Measurements from ENCODE around the gene RNF43. TPM values are rescaled to one million over a fixed set of nuclear protein-coding genes. Genes with fewer than 3 reads are reported as not detected.

The RNF43 gene
- total RNA-seq, 2 experiments from 2014 or later: 0.34 to 1.1 TPM

DNA sequence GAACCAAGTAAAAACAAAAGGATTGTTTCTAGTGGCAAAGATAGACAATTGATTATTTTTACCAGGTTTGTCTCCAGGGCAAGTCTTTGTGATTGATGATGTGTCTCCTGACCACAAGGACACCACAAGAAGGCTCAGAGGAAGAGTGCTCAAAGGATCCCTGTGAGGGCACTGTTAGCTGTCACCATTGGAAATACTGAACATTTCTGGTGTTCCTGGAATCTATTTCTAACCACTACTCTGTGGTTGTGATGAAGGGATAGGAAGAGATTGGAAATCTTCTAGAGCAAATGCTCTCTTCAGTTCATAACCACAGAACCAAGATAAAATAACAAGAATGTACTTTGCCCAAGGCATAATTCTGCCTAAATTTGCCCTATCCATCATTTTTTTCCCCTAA lies 15.3 kb downstream of the RNF43 start:
- Mint-ChIP-seq H3K4me3 (no peak overlapping the region), H3K4me1 (ENCODE audit: low read depth) (peaks cover 8% of the 10 kb centered on the region), H3K9me3 (no peaks in the 10 kb centered on the region), H3K27ac (no peak overlapping the region), H3K27me3 (no peaks in the 10 kb centered on the region), H3K36me3 (ENCODE audit: low read depth) (no peaks in the 10 kb centered on the region)
- TF ChIP-seq, protein P1, sequence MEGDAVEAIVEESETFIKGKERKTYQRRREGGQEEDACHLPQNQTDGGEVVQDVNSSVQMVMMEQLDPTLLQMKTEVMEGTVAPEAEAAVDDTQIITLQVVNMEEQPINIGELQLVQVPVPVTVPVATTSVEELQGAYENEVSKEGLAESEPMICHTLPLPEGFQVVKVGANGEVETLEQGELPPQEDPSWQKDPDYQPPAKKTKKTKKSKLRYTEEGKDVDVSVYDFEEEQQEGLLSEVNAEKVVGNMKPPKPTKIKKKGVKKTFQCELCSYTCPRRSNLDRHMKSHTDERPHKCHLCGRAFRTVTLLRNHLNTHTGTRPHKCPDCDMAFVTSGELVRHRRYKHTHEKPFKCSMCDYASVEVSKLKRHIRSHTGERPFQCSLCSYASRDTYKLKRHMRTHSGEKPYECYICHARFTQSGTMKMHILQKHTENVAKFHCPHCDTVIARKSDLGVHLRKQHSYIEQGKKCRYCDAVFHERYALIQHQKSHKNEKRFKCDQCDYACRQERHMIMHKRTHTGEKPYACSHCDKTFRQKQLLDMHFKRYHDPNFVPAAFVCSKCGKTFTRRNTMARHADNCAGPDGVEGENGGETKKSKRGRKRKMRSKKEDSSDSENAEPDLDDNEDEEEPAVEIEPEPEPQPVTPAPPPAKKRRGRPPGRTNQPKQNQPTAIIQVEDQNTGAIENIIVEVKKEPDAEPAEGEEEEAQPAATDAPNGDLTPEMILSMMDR (IDR thresholded peaks at IDR 0.05): no peak
- DNase-seq: peak; percentile 37
- ATAC-seq: peak; percentile 58
- intact Hi-C loops (cut with micrococcal nuclease): no loop called here
- POLR2A ChIA-PET: no interaction called here
- CTCF ChIA-PET: interaction anchor here (0.8 kb wide), 1 partner anchor 41 kb away, joined by 4 read pairs; no protein-coding TSS in a partner anchor

- Mint-ChIP-seq H3K27ac (no peak overlapping the region), H3K4me1 (ENCODE audit: low read depth) (peaks cover 8% of the 10 kb centered on the region), H3K36me3 (ENCODE audit: low read depth) (no peaks in the 10 kb centered on the region), H3K27me3 (no peaks in the 10 kb centered on the region), H3K9me3 (no peaks in the 10 kb centered on the region), H3K4me3 (no peak overlapping the region)
- DNase-seq (no peak), ATAC-seq (no peak)
- intact Hi-C loops (cut with micrococcal nuclease): no loop called here
- TF ChIP-seq, protein P1 (IDR thresholded peaks at IDR 0.05): no peak
- POLR2A ChIA-PET: interaction anchor here (1.4 kb wide), 1 partner anchor 78 kb away, joined by 4 read pairs; no protein-coding TSS in a partner anchor
- CTCF ChIA-PET: interaction anchor here (0.8 kb wide), 1 partner anchor 40 kb away, joined by 4 read pairs; no protein-coding TSS in a partner anchor
These were observed 16.0 kb downstream of the RNF43 start for GRCh38 chr17:58401287-58401686.

DNA sequence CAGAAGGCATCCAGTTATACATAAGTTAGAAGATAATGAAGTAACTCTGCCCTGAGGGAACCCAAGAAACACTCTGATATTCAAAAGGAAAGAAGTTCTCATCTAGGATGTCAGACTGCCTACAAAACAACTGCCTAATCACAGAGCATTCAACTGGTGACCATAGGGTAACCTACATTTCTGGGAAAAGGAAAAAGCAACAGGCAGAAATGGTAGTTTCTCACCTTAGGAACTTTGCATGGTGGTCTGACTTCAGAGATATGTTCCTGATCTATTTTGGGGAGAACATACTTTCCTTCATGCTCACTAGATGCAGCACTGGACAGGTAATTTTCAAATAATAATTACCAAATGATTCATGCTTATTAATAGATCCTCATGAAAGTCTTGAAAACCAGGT lies 16.5 kb downstream of the RNF43 start:
- Mint-ChIP-seq H3K4me3 (no peak overlapping the region), H3K36me3 (ENCODE audit: low read depth) (no peaks in the 10 kb centered on the region), H3K27ac (no peak overlapping the region), H3K9me3 (no peaks in the 10 kb centered on the region), H3K4me1 (ENCODE audit: low read depth) (peaks cover 8% of the 10 kb centered on the region), H3K27me3 (no peaks in the 10 kb centered on the region)
- ChIA-PET POLR2A (interaction anchor here (0.5 to 1.4 kb wide), 2 partner anchors 41 to 78 kb away, joined by 3 to 4 read pairs; no protein-coding TSS in a partner anchor), CTCF (interaction anchor here (1.0 to 1.4 kb wide), 3 partner anchors 11 to 96 kb away, joined by 3 to 7 read pairs (median 5); no protein-coding TSS in a partner anchor)
- intact Hi-C loops (cut with micrococcal nuclease): no loop called here
- ATAC-seq (no peak), DNase-seq (no peak)
- TF ChIP-seq, protein P1 (IDR thresholded peaks at IDR 0.05): no peak

DNA sequence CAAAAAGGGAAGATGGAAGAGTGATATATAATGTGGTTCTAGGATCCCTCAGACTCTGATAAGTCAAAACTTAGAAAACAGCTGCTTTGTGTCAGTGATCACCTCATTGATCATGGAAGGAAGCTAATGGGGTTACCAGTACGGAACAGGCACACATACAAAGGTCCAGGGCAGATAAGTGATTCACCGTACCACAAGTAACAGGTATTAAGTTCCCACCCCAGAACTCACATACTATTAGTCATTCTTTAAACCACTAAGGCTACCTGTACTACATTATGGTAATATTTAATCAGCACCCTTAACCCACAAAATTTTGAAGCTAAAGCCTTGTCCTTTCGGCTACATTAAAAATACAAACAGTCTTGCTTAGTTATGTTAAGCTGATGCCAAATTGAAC lies 17.4 kb downstream of the RNF43 start:
- CTCF ChIA-PET: interaction anchor here (1.0 to 1.4 kb wide), 3 partner anchors 10 to 96 kb away, joined by 3 to 7 read pairs (median 5); no protein-coding TSS in a partner anchor

More for the DNA sequence above, 17.4 kb downstream of the RNF43 start:
- POLR2A ChIA-PET: interaction anchor here (1.4 kb wide), 1 partner anchor 77 kb away, joined by 4 read pairs; no protein-coding TSS in a partner anchor
- ATAC-seq (no peak), DNase-seq (no peak)
- TF ChIP-seq, protein P1 (IDR thresholded peaks at IDR 0.05): no peak
- Mint-ChIP-seq H3K9me3 (no peaks in the 10 kb centered on the region), H3K36me3 (ENCODE audit: low read depth) (no peaks in the 10 kb centered on the region), H3K4me3 (no peak overlapping the region), H3K27ac (no peak overlapping the region), H3K27me3 (no peaks in the 10 kb centered on the region), H3K4me1 (ENCODE audit: low read depth) (peaks cover 8% of the 10 kb centered on the region)
- intact Hi-C loops (cut with micrococcal nuclease): no loop called here
